IPS-18c (cell line): ENCODE measurements around the gene CHCHD10.
A peak's percentile ranks its signal among the peaks of the same experiment; 100 is the strongest.
"Not testable (repeated sequence)": the region's sequence is repeated elsewhere in the genome, so short reads cannot be mapped to it uniquely, and the experiment has no call there.

Experiments used
- H3K4me3 ChIP-seq: 2 replicates; pipeline ENCODE4 v1.7.0; 2013; ENCODE audit warnings: low read depth, mild to moderate bottlenecking, low read length, moderate library complexity; ENCODE audit not compliant: insufficient read depth
- H3K9me3 ChIP-seq: one replicate; pipeline ENCODE4 v1.6.1; 2013; ENCODE audit warnings: mild to moderate bottlenecking, low read length, moderate library complexity; ENCODE audit not compliant: control insufficient read depth, insufficient read depth

The CHCHD10 gene

GRCh38 chr22:23742505-23743264 lies 25.1 kb downstream of the CHCHD10 start:
- no peak overlapping the region for H3K4me3 ChIP-seq
- no peaks in the 10 kb centered on the region for H3K9me3 ChIP-seq

GRCh38 chr22:23737696-23738095 lies 30.1 kb downstream of the CHCHD10 start:
- Histone ChIP-seq H3K4me3 (no peak overlapping the region), H3K9me3 (no peaks in the 10 kb centered on the region)

GRCh38 chr22:23728108-23728507 lies 39.7 kb downstream of the CHCHD10 start:
- not testable (repeated sequence) for H3K9me3 ChIP-seq

GRCh38 chr22:23722724-23723123 lies 45.0 kb downstream of the CHCHD10 start:
- Histone ChIP-seq H3K4me3 (no peak overlapping the region), H3K9me3 (no peaks in the 10 kb centered on the region)

More at GRCh38 chr22:23728108-23728507, 39.7 kb downstream of the CHCHD10 start:
- not testable (repeated sequence) for H3K4me3 ChIP-seq

GRCh38 chr22:23722160-23722559 lies 45.6 kb downstream of the CHCHD10 start:
- H3K9me3 ChIP-seq = no peaks in the 10 kb centered on the region
- H3K4me3 ChIP-seq = no peak overlapping the region

- H3K9me3 ChIP-seq = no peaks in the 10 kb centered on the region
- H3K4me3 ChIP-seq = no peak overlapping the region
Measured at GRCh38 chr22:23720855-23721254, 46.9 kb downstream of the CHCHD10 start.

GRCh38 chr22:23718371-23719165 lies 49.2 kb downstream of the CHCHD10 start:
- H3K4me3 ChIP-seq = no peak overlapping the region
- no peaks in the 10 kb centered on the region for H3K9me3 ChIP-seq

- Histone ChIP-seq H3K4me3 (peak overlapping the region; percentile 96), H3K9me3 (no peaks in the 10 kb centered on the region)
Measured at GRCh38 chr22:23716811-23717801, 50.7 kb downstream of the CHCHD10 start.
